Measurements from ENCODE around the gene MAP2K4.

MAP2K4 gene

DNA sequence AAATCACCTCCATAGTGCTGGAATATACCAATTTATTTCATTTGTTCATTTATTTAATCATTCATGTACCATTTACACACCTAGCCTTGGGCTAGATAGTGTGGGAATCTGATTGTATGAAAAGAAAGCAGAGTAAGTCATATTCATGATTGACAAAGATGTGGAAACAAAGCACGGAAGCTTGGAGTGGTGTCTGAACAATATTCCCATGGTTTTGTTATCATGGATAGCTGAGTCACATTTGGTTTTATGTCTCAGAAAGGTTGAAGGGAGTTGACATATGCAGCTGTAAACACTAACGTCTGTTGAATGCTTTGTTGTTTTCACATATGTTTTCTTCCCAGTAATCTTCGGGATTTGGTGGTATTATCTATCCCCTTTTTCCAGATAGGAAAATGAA, 76.6 kb downstream of the MAP2K4 start (continued):
- TF ChIP-seq, protein P1, sequence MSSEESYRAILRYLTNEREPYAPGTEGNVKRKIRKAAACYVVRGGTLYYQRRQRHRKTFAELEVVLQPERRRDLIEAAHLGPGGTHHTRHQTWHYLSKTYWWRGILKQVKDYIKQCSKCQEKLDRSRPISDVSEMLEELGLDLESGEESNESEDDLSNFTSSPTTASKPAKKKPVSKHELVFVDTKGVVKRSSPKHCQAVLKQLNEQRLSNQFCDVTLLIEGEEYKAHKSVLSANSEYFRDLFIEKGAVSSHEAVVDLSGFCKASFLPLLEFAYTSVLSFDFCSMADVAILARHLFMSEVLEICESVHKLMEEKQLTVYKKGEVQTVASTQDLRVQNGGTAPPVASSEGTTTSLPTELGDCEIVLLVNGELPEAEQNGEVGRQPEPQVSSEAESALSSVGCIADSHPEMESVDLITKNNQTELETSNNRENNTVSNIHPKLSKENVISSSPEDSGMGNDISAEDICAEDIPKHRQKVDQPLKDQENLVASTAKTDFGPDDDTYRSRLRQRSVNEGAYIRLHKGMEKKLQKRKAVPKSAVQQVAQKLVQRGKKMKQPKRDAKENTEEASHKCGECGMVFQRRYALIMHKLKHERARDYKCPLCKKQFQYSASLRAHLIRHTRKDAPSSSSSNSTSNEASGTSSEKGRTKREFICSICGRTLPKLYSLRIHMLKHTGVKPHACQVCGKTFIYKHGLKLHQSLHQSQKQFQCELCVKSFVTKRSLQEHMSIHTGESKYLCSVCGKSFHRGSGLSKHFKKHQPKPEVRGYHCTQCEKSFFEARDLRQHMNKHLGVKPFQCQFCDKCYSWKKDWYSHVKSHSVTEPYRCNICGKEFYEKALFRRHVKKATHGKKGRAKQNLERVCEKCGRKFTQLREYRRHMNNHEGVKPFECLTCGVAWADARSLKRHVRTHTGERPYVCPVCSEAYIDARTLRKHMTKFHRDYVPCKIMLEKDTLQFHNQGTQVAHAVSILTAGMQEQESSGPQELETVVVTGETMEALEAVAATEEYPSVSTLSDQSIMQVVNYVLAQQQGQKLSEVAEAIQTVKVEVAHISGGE (tag by site-specific recombination; conservative IDR thresholded peaks at IDR 0.05; ENCODE audit: low read depth), result no peak
- TF ChIP-seq ZNF510 (tag by site-specific recombination; IDR thresholded peaks at IDR 0.05; ENCODE audit: insufficient replicate concordance) (no peak), ZNF23 (tag by site-specific recombination; IDR thresholded peaks at IDR 0.05; ENCODE audit: borderline replicate concordance) (no peak), ZNF501 (tag by site-specific recombination; IDR thresholded peaks at IDR 0.05) (no peak), ZNF223 (tag by site-specific recombination; IDR thresholded peaks at IDR 0.05) (no peak), FEZF1 (tag by site-specific recombination; IDR thresholded peaks at IDR 0.05) (no peak), ZNF311 (tag by site-specific recombination; IDR thresholded peaks at IDR 0.05; ENCODE audit: borderline replicate concordance) (no peak), ZNF248 (tag by site-specific recombination; IDR thresholded peaks at IDR 0.05) (no peak)
- TF ChIP-seq, protein P2, sequence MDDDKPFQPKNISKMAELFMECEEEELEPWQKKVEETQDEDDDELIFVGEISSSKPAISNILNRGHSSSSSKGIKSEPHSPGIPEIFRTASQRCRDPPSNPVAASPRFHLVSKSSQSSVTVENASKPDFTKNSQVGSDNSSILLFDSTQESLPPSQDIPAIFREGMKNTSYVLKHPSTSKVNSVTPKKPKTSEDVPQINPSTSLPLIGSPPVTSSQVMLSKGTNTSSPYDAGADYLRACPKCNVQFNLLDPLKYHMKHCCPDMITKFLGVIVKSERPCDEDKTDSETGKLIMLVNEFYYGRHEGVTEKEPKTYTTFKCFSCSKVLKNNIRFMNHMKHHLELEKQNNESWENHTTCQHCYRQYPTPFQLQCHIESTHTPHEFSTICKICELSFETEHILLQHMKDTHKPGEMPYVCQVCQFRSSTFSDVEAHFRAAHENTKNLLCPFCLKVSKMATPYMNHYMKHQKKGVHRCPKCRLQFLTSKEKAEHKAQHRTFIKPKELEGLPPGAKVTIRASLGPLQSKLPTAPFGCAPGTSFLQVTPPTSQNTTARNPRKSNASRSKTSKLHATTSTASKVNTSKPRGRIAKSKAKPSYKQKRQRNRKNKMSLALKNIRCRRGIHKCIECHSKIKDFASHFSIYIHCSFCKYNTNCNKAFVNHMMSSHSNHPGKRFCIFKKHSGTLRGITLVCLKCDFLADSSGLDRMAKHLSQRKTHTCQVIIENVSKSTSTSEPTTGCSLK (tag by site-specific recombination; IDR thresholded peaks at IDR 0.05), result no peak

DNA sequence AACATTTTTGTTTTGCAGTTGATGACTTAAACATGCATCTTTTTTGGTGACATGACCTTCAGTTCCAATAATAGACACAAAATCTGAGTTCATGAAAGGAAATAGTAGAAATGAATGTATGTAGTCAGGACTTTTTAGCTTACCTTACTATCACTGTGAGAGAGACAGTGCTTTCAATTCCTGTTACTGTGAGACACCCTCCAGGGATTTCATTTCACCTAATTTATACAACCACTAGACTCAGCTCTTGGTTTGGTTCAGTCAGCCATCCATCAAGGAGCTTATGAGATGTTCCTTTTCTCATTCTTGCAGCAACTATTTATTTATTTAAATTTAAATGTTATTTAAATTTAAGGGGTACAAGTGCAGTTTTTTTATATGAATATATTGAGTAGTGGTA, 77.9 kb downstream of the MAP2K4 start:
- TF ChIP-seq ZNF488 (tag by site-specific recombination; IDR thresholded peaks at IDR 0.05) (no peak), ZFP69B (tag by site-specific recombination; IDR thresholded peaks at IDR 0.05) (no peak), PRDM1 (tag by site-specific recombination; IDR thresholded peaks at IDR 0.05) (no peak)
- ChIA-PET POLR2A (no interaction called here), CTCF (interaction anchor here (1.2 kb wide), 1 partner anchor 76 kb away, joined by 5 read pairs; no protein-coding TSS in a partner anchor)
- H3K27ac ChIP-seq (ENCODE audit: extremely low read depth, low read depth, low read length), result no peak overlapping the region
- H3K36me3 ChIP-seq (ENCODE audit: control insufficient read depth in 2 of 2, insufficient read depth in 1 of 2, low read length in 2 of 2), result peaks cover 40 to 43% of the 10 kb centered on the region in 2 experiments
- no peaks in the 10 kb centered on the region for H3K9me3 ChIP-seq (ENCODE audit: control insufficient read depth, insufficient read depth, low read depth, low read length)
- no peak overlapping the region for H3K4me3 ChIP-seq (ENCODE audit: low read depth, low read length)
- no peaks in the 10 kb centered on the region for H3K4me1 ChIP-seq (ENCODE audit: control insufficient read depth, insufficient read depth, low read length)

DNA sequence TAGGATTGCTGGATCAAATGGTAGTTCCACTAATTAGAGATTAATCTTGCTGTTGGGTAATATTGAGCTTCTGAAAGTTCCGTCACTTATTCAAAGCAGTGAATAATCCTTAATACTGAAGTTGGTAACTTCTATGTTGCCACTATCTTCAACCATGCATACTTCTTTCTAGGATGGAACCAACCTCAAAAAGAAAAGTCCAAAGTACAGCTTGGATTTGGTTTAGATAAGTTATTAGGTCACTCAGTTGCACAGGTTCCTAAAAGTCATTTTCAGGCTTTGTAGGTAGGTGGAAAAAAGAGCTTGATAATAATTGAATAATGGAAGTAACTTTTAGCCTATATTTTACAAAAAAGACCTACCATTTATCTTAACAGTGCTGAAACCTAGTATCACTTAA, 78.7 kb downstream of the MAP2K4 start:
- H3K4me3 ChIP-seq (ENCODE audit: low read depth, low read length), result no peak overlapping the region
- CTCF ChIA-PET, result interaction anchor here (1.2 kb wide), 1 partner anchor 77 kb away, joined by 5 read pairs; no protein-coding TSS in a partner anchor
- H3K9me3 ChIP-seq (ENCODE audit: control insufficient read depth, insufficient read depth, low read depth, low read length), result no peaks in the 10 kb centered on the region
- H3K36me3 ChIP-seq (ENCODE audit: control insufficient read depth in 2 of 2, insufficient read depth in 1 of 2, low read length in 2 of 2), result peaks cover 40 to 43% of the 10 kb centered on the region in 2 experiments
- H3K27ac ChIP-seq (ENCODE audit: extremely low read depth, low read depth, low read length), result no peak overlapping the region
- POLR2A ChIA-PET, result no interaction called here
- TF ChIP-seq ZNF626 (tag by site-specific recombination; IDR thresholded peaks at IDR 0.05) (no peak), ZNF266 (tag by site-specific recombination; IDR thresholded peaks at IDR 0.05; ENCODE audit: low read depth) (no peak), ZNF433 (tag by site-specific recombination; IDR thresholded peaks at IDR 0.05; ENCODE audit: low read depth) (no peak), SETDB1 (IDR thresholded peaks at IDR 0.05; ENCODE audit: insufficient read length, low read length) (no peak), ZNF221 (tag by site-specific recombination; IDR thresholded peaks at IDR 0.05; ENCODE audit: borderline replicate concordance) (no peak), ZBTB26 (tag by site-specific recombination; optimal IDR thresholded peaks at IDR 0.05) (no peak), ZNF623 (tag by site-specific recombination; IDR thresholded peaks at IDR 0.05) (no peak)
- TF ChIP-seq, protein P3, sequence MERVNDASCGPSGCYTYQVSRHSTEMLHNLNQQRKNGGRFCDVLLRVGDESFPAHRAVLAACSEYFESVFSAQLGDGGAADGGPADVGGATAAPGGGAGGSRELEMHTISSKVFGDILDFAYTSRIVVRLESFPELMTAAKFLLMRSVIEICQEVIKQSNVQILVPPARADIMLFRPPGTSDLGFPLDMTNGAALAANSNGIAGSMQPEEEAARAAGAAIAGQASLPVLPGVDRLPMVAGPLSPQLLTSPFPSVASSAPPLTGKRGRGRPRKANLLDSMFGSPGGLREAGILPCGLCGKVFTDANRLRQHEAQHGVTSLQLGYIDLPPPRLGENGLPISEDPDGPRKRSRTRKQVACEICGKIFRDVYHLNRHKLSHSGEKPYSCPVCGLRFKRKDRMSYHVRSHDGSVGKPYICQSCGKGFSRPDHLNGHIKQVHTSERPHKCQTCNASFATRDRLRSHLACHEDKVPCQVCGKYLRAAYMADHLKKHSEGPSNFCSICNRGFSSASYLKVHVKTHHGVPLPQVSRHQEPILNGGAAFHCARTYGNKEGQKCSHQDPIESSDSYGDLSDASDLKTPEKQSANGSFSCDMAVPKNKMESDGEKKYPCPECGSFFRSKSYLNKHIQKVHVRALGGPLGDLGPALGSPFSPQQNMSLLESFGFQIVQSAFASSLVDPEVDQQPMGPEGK (tag by site-specific recombination; IDR thresholded peaks at IDR 0.05), result no peak
- H3K4me1 ChIP-seq (ENCODE audit: control insufficient read depth, insufficient read depth, low read length), result no peaks in the 10 kb centered on the region
